RWPE2 (cell line): ENCODE data around the gene TEX264.

Source experiments
- ATAC-seq: fragments of 200-7000 bp; cut with Tn5 transposase; 3 replicates; pipeline ENCODE4 v1.9.1; 2021; ENCODE audit warnings: low read depth
- DNase-seq: peaks from one replicate; pipeline ENCODE4 v3.0.0-alpha.2; 2020; ENCODE audit warnings: low spot score
- H3K27ac ChIP-seq: fragments of 450-650 bp; 2 replicates; pipeline ENCODE4 v1.5.1; 2017; ENCODE audit warnings: mild to moderate bottlenecking; ENCODE audit not compliant: poor library complexity, severe bottlenecking
- H3K27me3 ChIP-seq: fragments of 250-450 bp; sonication (Bioruptor Pico); 2 replicates; pipeline ENCODE4 v1.5.1; 2021; ENCODE audit warnings: mild to moderate bottlenecking, moderate library complexity; ENCODE audit not compliant: insufficient read depth, poor library complexity, severe bottlenecking
- H3K36me3 ChIP-seq: fragments of 250-450 bp; sonication (Bioruptor Pico); 2 replicates; pipeline ENCODE4 v1.5.1; 2020; ENCODE audit warnings: low read depth, mild to moderate bottlenecking, moderate library complexity
- H3K4me1 ChIP-seq: fragments of 250-450 bp; sonication (Bioruptor Pico); 2 replicates; pipeline ENCODE4 v1.5.1; 2021; ENCODE audit warnings: mild to moderate bottlenecking, moderate library complexity; ENCODE audit not compliant: insufficient read depth, poor library complexity, severe bottlenecking
- H3K4me3 ChIP-seq: fragments of 250-450 bp; sonication (Bioruptor Pico); 2 replicates; pipeline ENCODE4 v1.5.1; 2021; ENCODE audit warnings: mild to moderate bottlenecking, moderate library complexity; ENCODE audit not compliant: severe bottlenecking
- H3K9me3 ChIP-seq: fragments of 250-450 bp; sonication (Bioruptor Pico); 2 replicates; pipeline ENCODE4 v1.5.1; 2021; ENCODE audit warnings: mild to moderate bottlenecking, moderate library complexity; ENCODE audit not compliant: severe bottlenecking
- TF ChIP-seq, protein P1 (sequence below): fragments of 450-650 bp; IDR thresholded peaks from one replicate; pipeline ENCODE4 v1.5.1; 2017; ENCODE audit warnings: mild to moderate bottlenecking, moderate library complexity; ENCODE audit not compliant: poor library complexity, severe bottlenecking

The TEX264 gene

DNA sequence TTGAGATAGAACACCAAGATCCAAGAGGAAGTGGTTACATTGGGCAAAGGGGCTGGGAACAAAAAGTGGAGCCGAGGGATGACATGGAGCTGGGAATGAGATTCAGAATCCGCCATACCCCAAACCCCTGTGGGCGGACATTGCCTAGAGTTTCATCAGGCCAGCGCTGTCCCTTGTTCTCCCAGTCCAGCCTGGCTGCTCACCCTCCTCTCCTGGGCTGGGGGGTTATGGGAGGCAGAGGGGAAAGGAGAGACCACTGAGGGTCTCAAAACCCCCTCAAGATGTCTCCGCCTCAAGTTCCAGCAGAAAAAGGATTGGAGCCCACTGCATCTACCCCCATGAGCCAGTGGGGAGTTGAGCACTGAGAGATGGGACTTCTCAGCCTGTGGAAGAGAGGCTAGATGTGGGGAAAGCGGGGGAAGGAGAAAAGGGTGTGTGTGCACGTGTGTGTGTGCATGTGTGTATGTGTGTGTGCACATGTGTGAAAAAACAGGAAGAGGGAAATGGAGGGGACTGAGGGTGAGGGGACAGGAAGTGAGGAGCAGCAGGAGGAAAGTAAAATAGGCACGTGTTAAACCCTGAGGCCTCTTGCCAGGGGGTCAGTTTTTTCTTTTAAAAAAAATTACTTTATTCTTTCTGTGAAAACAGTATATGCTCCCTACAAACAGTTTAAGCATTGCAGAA lies 50.2 kb downstream of the TEX264 start:
- no peak for ATAC-seq

DNA sequence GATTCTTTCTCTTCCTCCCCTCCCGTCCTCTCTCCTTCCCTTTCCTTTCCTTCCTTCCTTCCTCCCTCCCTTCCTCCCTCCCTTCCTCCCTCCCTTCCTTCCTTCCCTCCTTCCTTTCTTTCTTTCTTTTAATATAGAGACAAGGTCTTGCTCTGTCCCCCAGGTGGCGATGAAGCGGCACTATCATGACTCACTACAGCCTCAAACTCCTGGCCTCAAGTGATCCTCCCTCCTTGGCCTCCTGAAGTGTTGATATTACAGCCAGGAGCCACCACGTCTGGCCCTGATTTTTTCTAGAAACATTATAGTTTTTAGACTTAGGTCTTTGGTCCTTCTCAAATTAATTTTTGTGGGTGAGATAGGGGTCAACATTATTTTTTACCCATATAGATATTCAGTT lies 51.3 kb downstream of the TEX264 start:
- no peak for ATAC-seq
- Histone ChIP-seq H3K9me3 (no peaks in the 10 kb centered on the region), H3K27ac (no peak overlapping the region), H3K4me3 (no peak overlapping the region), H3K27me3 (no peaks in the 10 kb centered on the region), H3K36me3 (no peaks in the 10 kb centered on the region), H3K4me1 (no peaks in the 10 kb centered on the region)
- TF ChIP-seq, protein P1, sequence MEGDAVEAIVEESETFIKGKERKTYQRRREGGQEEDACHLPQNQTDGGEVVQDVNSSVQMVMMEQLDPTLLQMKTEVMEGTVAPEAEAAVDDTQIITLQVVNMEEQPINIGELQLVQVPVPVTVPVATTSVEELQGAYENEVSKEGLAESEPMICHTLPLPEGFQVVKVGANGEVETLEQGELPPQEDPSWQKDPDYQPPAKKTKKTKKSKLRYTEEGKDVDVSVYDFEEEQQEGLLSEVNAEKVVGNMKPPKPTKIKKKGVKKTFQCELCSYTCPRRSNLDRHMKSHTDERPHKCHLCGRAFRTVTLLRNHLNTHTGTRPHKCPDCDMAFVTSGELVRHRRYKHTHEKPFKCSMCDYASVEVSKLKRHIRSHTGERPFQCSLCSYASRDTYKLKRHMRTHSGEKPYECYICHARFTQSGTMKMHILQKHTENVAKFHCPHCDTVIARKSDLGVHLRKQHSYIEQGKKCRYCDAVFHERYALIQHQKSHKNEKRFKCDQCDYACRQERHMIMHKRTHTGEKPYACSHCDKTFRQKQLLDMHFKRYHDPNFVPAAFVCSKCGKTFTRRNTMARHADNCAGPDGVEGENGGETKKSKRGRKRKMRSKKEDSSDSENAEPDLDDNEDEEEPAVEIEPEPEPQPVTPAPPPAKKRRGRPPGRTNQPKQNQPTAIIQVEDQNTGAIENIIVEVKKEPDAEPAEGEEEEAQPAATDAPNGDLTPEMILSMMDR, result no peak
- no peak for DNase-seq

More for the DNA sequence above, 50.2 kb downstream of the TEX264 start:
- DNase-seq, result no peak
- no peaks in the 10 kb centered on the region for H3K9me3 ChIP-seq
- no peaks in the 10 kb centered on the region for H3K36me3 ChIP-seq
- no peak overlapping the region for H3K27ac ChIP-seq
- TF ChIP-seq, protein P1, result no peak
- no peaks in the 10 kb centered on the region for H3K27me3 ChIP-seq
- H3K4me1 ChIP-seq, result no peaks in the 10 kb centered on the region
- H3K4me3 ChIP-seq, result no peak overlapping the region

DNA sequence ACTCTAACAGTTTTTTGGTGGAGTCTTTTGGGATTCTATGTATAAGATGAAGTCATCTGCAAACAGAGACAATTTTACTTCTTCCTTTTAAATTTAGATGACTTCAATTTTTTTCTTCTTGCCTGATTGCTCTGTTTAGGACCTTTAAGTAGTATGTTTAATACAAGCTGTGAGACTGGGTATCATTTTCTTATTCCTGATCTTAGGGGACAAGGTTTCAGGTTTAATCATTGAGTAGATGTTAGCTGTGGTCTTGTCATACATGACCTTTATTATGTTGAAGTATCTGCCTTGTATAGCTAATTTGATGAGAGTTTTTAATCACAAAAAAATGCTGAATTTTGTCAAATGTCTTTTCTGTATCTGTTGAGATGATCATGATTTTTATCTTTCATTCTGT lies 56.4 kb downstream of the TEX264 start:
- ATAC-seq, result no peak
- no peaks in the 10 kb centered on the region for H3K9me3 ChIP-seq

DNA sequence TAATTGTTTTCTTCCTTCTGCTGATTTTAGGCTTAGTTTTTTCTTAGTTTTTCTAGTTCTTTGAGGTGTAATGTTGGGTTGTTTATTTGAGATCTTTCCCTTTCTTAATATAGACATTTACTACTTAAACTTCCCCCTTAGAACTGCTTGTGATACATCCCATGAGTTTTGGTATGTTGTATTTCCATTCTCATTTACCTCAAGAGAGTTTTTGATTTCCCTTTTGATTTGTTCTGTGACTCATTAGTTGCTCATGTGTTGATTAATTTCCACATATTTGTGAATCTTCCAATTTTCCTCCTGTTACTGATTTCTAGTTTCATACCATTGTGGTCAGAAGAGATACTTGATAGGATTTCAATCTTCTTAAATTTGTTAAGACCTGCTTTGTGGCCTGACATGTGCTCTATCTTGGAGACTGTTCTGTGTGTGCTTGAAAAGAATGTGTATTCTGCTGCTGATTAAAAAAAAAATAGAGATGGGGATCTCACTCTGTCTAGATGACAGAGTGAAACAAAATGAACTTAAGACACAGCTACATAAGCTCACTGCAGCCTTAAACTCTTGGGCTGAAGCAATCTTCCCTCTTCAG lies 58.1 kb downstream of the TEX264 start:
- H3K27ac ChIP-seq, result no peak overlapping the region
- H3K9me3 ChIP-seq, result no peaks in the 10 kb centered on the region
- ATAC-seq (no peak), DNase-seq (no peak)
- TF ChIP-seq, protein P1, result no peak
- peaks cover 3% of the 10 kb centered on the region for H3K27me3 ChIP-seq
- H3K4me3 ChIP-seq, result no peak overlapping the region
- no peaks in the 10 kb centered on the region for H3K36me3 ChIP-seq
- no peaks in the 10 kb centered on the region for H3K4me1 ChIP-seq

More for the DNA sequence above, 56.4 kb downstream of the TEX264 start:
- TF ChIP-seq, protein P1, result no peak
- no peaks in the 10 kb centered on the region for H3K4me1 ChIP-seq
- H3K27ac ChIP-seq, result no peak overlapping the region
- no peak overlapping the region for H3K4me3 ChIP-seq
- DNase-seq, result no peak
- H3K36me3 ChIP-seq, result no peaks in the 10 kb centered on the region
- peaks cover 3% of the 10 kb centered on the region for H3K27me3 ChIP-seq

DNA sequence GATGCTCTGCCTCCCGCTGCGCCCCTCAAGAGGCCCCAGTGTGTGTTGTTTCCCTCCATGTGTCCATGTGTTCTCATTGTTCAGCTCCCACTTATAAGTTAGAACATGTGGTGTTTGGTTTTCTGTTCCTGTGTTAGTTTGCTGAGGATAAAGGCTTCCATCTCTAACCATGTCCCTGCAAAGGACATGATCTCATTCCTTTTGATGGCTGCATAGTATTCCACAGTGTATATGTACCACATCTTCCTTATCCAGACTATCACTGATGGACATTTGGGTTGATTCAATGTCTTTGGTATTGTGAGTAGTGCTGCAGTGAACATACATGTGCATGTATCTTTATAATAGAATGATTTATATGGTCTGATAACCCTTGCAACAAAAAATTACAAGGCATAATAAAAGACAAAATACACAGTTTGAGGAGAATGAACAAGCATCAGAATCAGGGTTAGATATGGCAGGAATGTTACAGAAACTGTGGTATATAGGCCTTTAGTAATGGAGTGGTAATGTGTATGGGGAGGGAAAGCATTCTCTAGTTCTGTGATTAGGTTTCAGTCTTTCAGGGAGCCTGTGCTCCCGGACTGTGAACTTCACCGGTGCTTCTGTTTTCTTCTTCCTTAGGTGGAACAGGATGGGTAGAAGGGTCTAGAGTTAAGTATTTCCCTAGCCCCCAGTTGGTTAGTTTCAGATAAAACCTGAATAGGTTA lies 63.0 kb downstream of the TEX264 start:
- H3K9me3 ChIP-seq, result no peaks in the 10 kb centered on the region
- H3K36me3 ChIP-seq, result no peaks in the 10 kb centered on the region
- no peak for DNase-seq
- peaks cover 18% of the 10 kb centered on the region for H3K27me3 ChIP-seq
- TF ChIP-seq, protein P1, result no peak
- H3K4me3 ChIP-seq, result no peak overlapping the region
- no peaks in the 10 kb centered on the region for H3K4me1 ChIP-seq
- no peak for ATAC-seq
- no peak overlapping the region for H3K27ac ChIP-seq
